Nephron progenitor cell (in vitro differentiated cells): Measurements from ENCODE around the gene MYLK.
"Not testable (repeated sequence)": the region's sequence is repeated elsewhere in the genome, so short reads cannot be mapped to it uniquely, and the experiment has no call there.

Source experiments
- DNase-seq: peaks from one replicate; pipeline ENCODE4 v3.0.0; 2021
- H3K27ac Mint-ChIP-seq: 2 replicates; pipeline ENCODE4 v1.8.0; 2021; ENCODE audit warnings: mild to moderate bottlenecking, moderate library complexity, mixed read lengths
- H3K27me3 Mint-ChIP-seq: 2 replicates; pipeline ENCODE4 v1.8.0; 2021; ENCODE audit warnings: mild to moderate bottlenecking, low read depth, mixed read lengths; ENCODE audit not compliant: poor library complexity
- H3K36me3 Mint-ChIP-seq: 2 replicates; pipeline ENCODE4 v1.8.0; 2021; ENCODE audit warnings: low read depth, mixed read lengths
- H3K4me1 Mint-ChIP-seq: 2 replicates; pipeline ENCODE4 v1.8.0; 2021; ENCODE audit warnings: mixed read lengths
- H3K4me3 Mint-ChIP-seq: 2 replicates; pipeline ENCODE4 v1.8.0; 2021; ENCODE audit warnings: mild to moderate bottlenecking, moderate library complexity, mixed read lengths
- H3K9me3 Mint-ChIP-seq: 2 replicates; pipeline ENCODE4 v1.8.0; 2021; ENCODE audit warnings: mild to moderate bottlenecking, moderate library complexity, mixed read lengths
- TF ChIP-seq, protein P1 (sequence below): fragments of 200-600 bp; sonication (generic); IDR thresholded peaks from 2 replicates; pipeline ENCODE4 v1.5.0; 2021; ENCODE audit warnings: antibody characterized with exemption

MYLK gene

DNA sequence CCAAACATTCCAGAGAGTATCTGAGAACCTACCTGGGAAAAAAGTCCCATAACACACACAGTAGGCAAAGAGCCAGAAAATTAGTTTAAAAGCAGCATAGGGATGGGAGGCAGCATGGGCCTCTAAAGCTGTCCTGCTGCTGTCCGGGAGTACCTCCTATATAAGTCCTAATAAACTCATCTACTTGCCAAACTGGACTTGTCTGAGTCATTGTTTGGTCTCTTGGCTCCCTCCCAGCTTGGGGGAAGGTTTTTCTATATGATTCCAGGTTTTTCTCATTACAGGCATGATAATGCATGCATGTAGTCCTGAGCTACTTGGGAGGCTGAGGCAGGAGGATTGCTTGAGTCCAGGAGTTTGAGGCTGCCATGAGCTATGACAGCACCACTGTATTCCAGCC is 281.8 kb downstream of the MYLK start:
- TF ChIP-seq, protein P1, sequence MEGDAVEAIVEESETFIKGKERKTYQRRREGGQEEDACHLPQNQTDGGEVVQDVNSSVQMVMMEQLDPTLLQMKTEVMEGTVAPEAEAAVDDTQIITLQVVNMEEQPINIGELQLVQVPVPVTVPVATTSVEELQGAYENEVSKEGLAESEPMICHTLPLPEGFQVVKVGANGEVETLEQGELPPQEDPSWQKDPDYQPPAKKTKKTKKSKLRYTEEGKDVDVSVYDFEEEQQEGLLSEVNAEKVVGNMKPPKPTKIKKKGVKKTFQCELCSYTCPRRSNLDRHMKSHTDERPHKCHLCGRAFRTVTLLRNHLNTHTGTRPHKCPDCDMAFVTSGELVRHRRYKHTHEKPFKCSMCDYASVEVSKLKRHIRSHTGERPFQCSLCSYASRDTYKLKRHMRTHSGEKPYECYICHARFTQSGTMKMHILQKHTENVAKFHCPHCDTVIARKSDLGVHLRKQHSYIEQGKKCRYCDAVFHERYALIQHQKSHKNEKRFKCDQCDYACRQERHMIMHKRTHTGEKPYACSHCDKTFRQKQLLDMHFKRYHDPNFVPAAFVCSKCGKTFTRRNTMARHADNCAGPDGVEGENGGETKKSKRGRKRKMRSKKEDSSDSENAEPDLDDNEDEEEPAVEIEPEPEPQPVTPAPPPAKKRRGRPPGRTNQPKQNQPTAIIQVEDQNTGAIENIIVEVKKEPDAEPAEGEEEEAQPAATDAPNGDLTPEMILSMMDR, result no peak
- H3K36me3 Mint-ChIP-seq, result peaks cover 42% of the 10 kb centered on the region
- no peak overlapping the region for H3K4me3 Mint-ChIP-seq
- H3K27me3 Mint-ChIP-seq, result no peaks in the 10 kb centered on the region
- DNase-seq, result no peak
- peaks cover 13% of the 10 kb centered on the region for H3K4me1 Mint-ChIP-seq
- no peaks in the 10 kb centered on the region for H3K9me3 Mint-ChIP-seq
- no peak overlapping the region for H3K27ac Mint-ChIP-seq

DNA sequence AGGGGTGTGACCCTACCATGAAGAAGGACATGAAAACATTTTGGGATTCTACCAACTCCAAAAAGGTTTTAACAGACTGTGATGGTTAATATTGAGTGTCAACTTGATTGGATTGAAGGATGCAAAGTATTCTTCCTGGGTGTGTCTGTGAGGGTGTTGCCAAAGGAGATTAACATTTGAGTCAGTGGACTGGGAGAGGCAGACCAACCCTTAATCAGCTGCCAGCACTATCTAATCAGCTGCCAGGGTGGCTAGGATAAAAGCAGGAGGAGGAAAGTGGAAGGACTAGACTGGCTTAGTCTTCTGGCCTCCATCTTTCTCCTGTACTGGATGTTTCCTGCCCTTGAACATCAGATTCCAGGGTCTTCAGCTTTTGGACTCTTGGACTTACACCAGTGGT is 283.3 kb downstream of the MYLK start:
- H3K27me3 Mint-ChIP-seq, H3K4me1 Mint-ChIP-seq, H3K9me3 Mint-ChIP-seq, DNase-seq, H3K4me3 Mint-ChIP-seq, H3K27ac Mint-ChIP-seq: not testable (repeated sequence)
- H3K36me3 Mint-ChIP-seq, result peaks cover 35% of the 10 kb centered on the region

DNA sequence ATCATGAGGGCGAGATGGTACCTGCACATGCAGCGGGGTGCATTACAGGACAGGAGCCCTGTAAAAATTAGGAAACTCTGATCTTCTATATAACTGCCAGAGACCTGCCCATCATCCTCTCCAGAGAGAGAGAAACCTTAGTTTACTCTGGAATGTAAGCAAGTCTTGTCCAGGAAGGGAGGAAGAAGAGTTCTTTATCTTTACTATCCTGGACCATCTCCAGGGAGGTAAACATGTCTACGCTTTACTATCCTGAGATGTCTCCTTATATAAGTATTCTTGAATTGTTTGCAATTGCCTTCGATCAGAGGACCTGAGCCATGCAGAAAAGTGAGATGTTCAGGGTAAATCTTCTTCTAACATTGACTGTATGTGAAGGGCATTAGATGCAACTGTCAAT is 286.6 kb downstream of the MYLK start:
- Mint-ChIP-seq H3K27me3 (no peaks in the 10 kb centered on the region), H3K4me3 (no peak overlapping the region), H3K36me3 (peaks cover 48% of the 10 kb centered on the region), H3K27ac (no peak overlapping the region), H3K4me1 (no peaks in the 10 kb centered on the region), H3K9me3 (no peaks in the 10 kb centered on the region)
- TF ChIP-seq, protein P1, result no peak
- DNase-seq, result no peak

DNA sequence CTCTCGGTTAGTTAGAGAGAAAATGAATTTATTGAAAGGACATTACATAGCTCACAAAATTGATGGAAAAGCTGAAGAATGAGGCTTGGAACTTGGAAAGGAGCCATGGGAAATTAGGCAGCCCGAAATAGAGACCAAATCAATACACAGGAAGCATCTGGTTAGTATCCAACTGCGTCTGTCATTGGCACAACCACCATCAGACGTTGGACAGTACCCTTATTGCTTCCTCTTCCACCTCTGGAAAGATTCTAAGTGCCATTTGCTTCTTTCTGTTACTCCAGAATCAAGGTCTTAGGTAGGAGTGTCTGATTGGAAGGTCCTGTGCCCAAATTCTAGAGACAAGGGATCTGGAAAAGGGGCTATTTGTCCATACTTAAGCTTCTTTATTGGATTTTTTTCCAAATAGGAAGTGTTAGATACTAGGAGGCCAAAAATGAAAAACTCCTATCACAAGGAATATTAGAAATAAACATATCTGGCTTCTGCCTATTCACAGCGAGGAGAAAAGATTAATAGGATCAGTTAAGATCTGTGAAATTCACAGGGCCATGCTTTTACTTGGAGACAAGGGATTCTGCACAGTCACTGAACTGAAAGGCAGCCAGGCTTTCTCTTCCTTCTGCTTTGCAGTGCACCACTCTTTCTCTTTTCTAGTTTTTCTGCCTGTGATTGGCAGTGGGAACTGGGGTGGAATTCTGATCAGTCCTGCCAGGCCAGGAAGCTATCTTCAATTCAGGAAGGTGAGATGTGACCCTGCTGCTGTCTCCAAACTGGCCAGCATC is 288.5 kb downstream of the MYLK start:
- H3K27ac Mint-ChIP-seq, result no peak overlapping the region

DNA sequence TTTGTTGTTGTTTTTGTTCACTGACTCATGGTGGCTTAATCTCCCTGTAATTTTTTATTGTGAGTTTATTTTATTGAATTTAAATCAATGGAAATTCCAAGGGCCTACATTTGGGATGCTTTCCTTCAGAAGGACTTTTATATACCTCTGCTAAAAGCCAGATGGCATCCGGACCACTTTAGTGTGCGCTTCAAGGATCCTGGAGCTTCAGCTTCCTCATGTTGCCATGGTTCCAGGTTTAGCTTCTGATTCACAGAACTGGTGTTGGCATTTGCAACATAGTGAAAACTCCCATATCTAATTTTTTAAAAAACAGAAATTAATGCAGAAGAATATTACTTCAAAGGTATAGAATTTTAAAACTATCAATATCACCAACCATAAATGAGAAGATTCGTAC is 290.8 kb downstream of the MYLK start:
- Mint-ChIP-seq H3K9me3 (peaks cover 38% of the 10 kb centered on the region), H3K4me3 (no peak overlapping the region), H3K4me1 (no peaks in the 10 kb centered on the region), H3K27me3 (no peaks in the 10 kb centered on the region), H3K36me3 (peaks cover 62% of the 10 kb centered on the region), H3K27ac (no peak overlapping the region)
- no peak for DNase-seq
- TF ChIP-seq, protein P1, result no peak

More for the DNA sequence above, 288.5 kb downstream of the MYLK start:
- H3K9me3 Mint-ChIP-seq, result peaks cover 16% of the 10 kb centered on the region
- H3K4me1 Mint-ChIP-seq, result no peaks in the 10 kb centered on the region
- DNase-seq, result no peak
- TF ChIP-seq, protein P1, result no peak
- H3K36me3 Mint-ChIP-seq, result peaks cover 60% of the 10 kb centered on the region
- H3K27me3 Mint-ChIP-seq, result no peaks in the 10 kb centered on the region
- no peak overlapping the region for H3K4me3 Mint-ChIP-seq

DNA sequence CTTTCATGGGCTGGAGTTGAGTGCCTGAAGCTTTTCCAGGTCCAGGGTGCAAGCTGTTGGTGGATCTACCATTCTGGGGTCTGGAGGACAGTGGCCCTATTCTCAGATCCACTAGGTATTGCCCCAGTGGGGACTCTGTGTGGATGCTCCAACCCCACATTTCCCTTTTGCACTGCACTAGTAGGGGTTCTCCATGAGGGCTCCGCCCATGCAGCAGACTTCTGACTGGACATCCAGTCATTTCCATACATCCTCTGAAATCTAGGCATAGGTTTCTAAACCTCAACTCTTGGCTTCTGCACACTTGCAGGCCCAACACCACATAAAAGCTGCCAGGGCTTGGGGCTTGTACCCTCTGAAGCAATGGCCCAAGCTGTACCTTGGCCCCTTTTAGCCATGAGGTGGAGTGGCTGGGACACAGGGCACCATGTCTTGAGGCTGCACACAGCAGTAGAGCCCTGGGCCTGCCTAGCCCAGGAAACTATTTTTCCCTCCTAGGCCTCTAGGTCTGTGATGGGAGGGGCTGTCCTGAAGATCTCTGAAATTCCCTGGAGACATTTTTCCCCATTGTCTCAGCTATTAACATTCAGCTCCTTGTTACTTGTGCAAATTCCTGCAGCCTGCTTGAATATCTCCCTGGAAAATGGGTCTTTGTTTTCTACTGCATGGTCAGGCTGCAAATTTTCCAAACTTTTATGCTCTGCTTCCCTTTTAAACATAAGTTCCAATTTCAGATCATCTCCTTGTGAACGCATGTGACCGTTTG is 293.3 kb downstream of the MYLK start:
- H3K4me1 Mint-ChIP-seq, result no peaks in the 10 kb centered on the region
- DNase-seq, result no peak
- H3K4me3 Mint-ChIP-seq, result no peak overlapping the region
- H3K36me3 Mint-ChIP-seq, result peaks cover 72% of the 10 kb centered on the region
- TF ChIP-seq, protein P1, result no peak
- H3K27me3 Mint-ChIP-seq, result no peaks in the 10 kb centered on the region
- H3K27ac Mint-ChIP-seq, result no peak overlapping the region
- peaks cover 51% of the 10 kb centered on the region for H3K9me3 Mint-ChIP-seq
